ENCODE measurements around the gene WBP1. TPM values are rescaled to one million over a fixed set of nuclear protein-coding genes. Genes with fewer than 3 reads are reported as not detected.
A peak's percentile ranks its signal among the peaks of the same experiment; 100 is the strongest.

Gene WBP1
- total and polyA plus RNA-seq, 2 donors from 2014 or later, result 83.9 to 150 TPM

GRCh38 chr2:74507145-74507925, 49.1 kb downstream of the WBP1 start, which contains the start of gene PCGF1:
PCGF1 (minus strand) TSS chr2:74507695; CDS start chr2:74507668, 27 bp downstream.
- TF ChIP-seq CTCF (IDR thresholded peaks at IDR 0.05; ENCODE audit: borderline replicate concordance, extremely low read depth, insufficient read depth), result peak; percentile 24
- intact Hi-C loops (cut with DNase I), result no loop called here
- peak within 1 kb of the TSS; percentile 100 for H3K27ac ChIP-seq (ENCODE audit: low read depth in 2 of 2, low read length in 2 of 2)
- no peaks in the 10 kb centered on the region for H3K9me3 ChIP-seq (ENCODE audit: control insufficient read depth in 2 of 3, insufficient read depth in 1 of 3, low read length in 3 of 3)
- H3K9ac ChIP-seq (ENCODE audit: low read length in 3 of 3), result peak within 1 kb of the TSS; percentile 90 to 99 (median 97)
- H3K27me3 ChIP-seq (ENCODE audit: control insufficient read depth, insufficient read depth, low read length), result peaks cover 33% of the 10 kb centered on the region
- DNase-seq (peak; percentile 99 to 100 (median 100)), FAIRE-seq (no peak)
- H3K4me1 ChIP-seq (ENCODE audit: control insufficient read depth in 2 of 3, insufficient read depth in 2 of 3, low read depth in 1 of 3, low read length in 3 of 3), result peaks cover 0 to 19% (median 12%) of the 10 kb centered on the region in 3 donors
- peak within 1 kb of the TSS; percentile 87 to 98 (median 96) for H3K4me3 ChIP-seq (ENCODE audit: low read length in 3 of 3)
- H3K36me3 ChIP-seq (ENCODE audit: control insufficient read depth in 2 of 3, insufficient read depth in 3 of 3, low read length in 3 of 3), result peaks cover 3 to 17% (median 8%) of the 10 kb centered on the region in 3 donors

GRCh38 chr2:74507926-74508520, 49.8 kb downstream of the WBP1 start:
- intact Hi-C loops (cut with DNase I), result no loop called here
- Histone ChIP-seq H3K36me3 (ENCODE audit: control insufficient read depth in 2 of 3, insufficient read depth in 3 of 3, low read length in 3 of 3) (peaks cover 3 to 17% (median 8%) of the 10 kb centered on the region in 3 donors), H3K4me1 (ENCODE audit: control insufficient read depth in 2 of 3, insufficient read depth in 2 of 3, low read depth in 1 of 3, low read length in 3 of 3) (peaks cover 0 to 15% (median 12%) of the 10 kb centered on the region in 3 donors), H3K9ac (ENCODE audit: low read length in 3 of 3) (peak overlapping the region; percentile 38 to 97 (median 55)), H3K27ac (ENCODE audit: low read depth in 2 of 2, low read length in 2 of 2) (peak overlapping the region; percentile 100), H3K27me3 (ENCODE audit: control insufficient read depth, insufficient read depth, low read length) (peaks cover 37% of the 10 kb centered on the region), H3K9me3 (ENCODE audit: control insufficient read depth in 2 of 3, insufficient read depth in 1 of 3, low read length in 3 of 3) (no peaks in the 10 kb centered on the region), H3K4me3 (ENCODE audit: low read length in 3 of 3) (peak overlapping the region; percentile 77 to 98 (median 96))
- FAIRE-seq, result no peak
- DNase-seq, result peak in 2 of 5 donors; percentile 66 to 90
- TF ChIP-seq CTCF (IDR thresholded peaks at IDR 0.05; ENCODE audit: borderline replicate concordance, extremely low read depth, insufficient read depth), result no peak

- Histone ChIP-seq H3K27ac (ENCODE audit: low read depth in 2 of 2, low read length in 2 of 2) (no peak overlapping the region), H3K27me3 (ENCODE audit: control insufficient read depth, insufficient read depth, low read length) (peaks cover 47% of the 10 kb centered on the region), H3K4me3 (ENCODE audit: low read length in 3 of 3) (no peak overlapping the region), H3K9me3 (ENCODE audit: control insufficient read depth in 2 of 3, insufficient read depth in 1 of 3, low read length in 3 of 3) (no peaks in the 10 kb centered on the region), H3K4me1 (ENCODE audit: control insufficient read depth in 2 of 3, insufficient read depth in 2 of 3, low read depth in 1 of 3, low read length in 3 of 3) (peaks cover 0 to 14% (median 12%) of the 10 kb centered on the region in 3 donors), H3K36me3 (ENCODE audit: control insufficient read depth in 2 of 3, insufficient read depth in 3 of 3, low read length in 3 of 3) (peaks cover 2 to 8% (median 6%) of the 10 kb centered on the region in 3 donors), H3K9ac (ENCODE audit: low read length in 3 of 3) (no peak overlapping the region)
- intact Hi-C loops (cut with DNase I), result no loop called here
- TF ChIP-seq CTCF (IDR thresholded peaks at IDR 0.05; ENCODE audit: borderline replicate concordance, extremely low read depth, insufficient read depth), result no peak
- DNase-seq (no peak), FAIRE-seq (no peak)
Observed at GRCh38 chr2:74510272-74510671, 52.0 kb downstream of the WBP1 start.

Other genes with a start within 250 kb of the WBP1 start
- 5.2 TPM for gene SLC4A5, start 115.0 kb upstream of the WBP1 start, total RNA-seq
- gene SLC4A5, start 115.0 kb upstream of the WBP1 start, polyA plus RNA-seq (ENCODE audit: insufficient read depth, low read depth, low replicate concordance), result 1.1 TPM
- 134 TPM for gene DCTN1, start 78.1 kb upstream of the WBP1 start, total RNA-seq
- 191 TPM for gene DCTN1, start 78.1 kb upstream of the WBP1 start, polyA plus RNA-seq (ENCODE audit: insufficient read depth, low read depth, low replicate concordance)
- 11.6 TPM for gene C2orf81, start 36.8 kb upstream of the WBP1 start, total RNA-seq
- 8.8 TPM for gene C2orf81, start 36.8 kb upstream of the WBP1 start, polyA plus RNA-seq (ENCODE audit: insufficient read depth, low read depth, low replicate concordance)
- gene WDR54, start 36.7 kb upstream of the WBP1 start, total RNA-seq, result 23.3 TPM
- 37.6 TPM for gene WDR54, start 36.7 kb upstream of the WBP1 start, polyA plus RNA-seq (ENCODE audit: insufficient read depth, low read depth, low replicate concordance)
- gene RTKN, start 16.5 kb upstream of the WBP1 start, total RNA-seq, result 76.4 TPM
- gene RTKN, start 16.5 kb upstream of the WBP1 start, polyA plus RNA-seq (ENCODE audit: insufficient read depth, low read depth, low replicate concordance), result 95.6 TPM
- gene INO80B, start 3.4 kb upstream of the WBP1 start, total RNA-seq, result 44.2 TPM
- gene INO80B, start 3.4 kb upstream of the WBP1 start, polyA plus RNA-seq (ENCODE audit: insufficient read depth, low read depth, low replicate concordance), result 37.0 TPM
- gene MOGS, start 6.9 kb downstream of the WBP1 start, total RNA-seq, result 51.9 TPM
- 27.5 TPM for gene MOGS, start 6.9 kb downstream of the WBP1 start, polyA plus RNA-seq (ENCODE audit: insufficient read depth, low read depth, low replicate concordance)
- 85.1 TPM for gene MRPL53, start 14.2 kb downstream of the WBP1 start, total RNA-seq
- gene MRPL53, start 14.2 kb downstream of the WBP1 start, polyA plus RNA-seq (ENCODE audit: insufficient read depth, low read depth, low replicate concordance), result 157 TPM
- gene CCDC142, start 24.6 kb downstream of the WBP1 start, total RNA-seq, result 23.1 TPM
- 2.8 TPM for gene CCDC142, start 24.6 kb downstream of the WBP1 start, polyA plus RNA-seq (ENCODE audit: insufficient read depth, low read depth, low replicate concordance)
- gene TTC31, start 24.6 kb downstream of the WBP1 start, total RNA-seq, result 29.1 TPM
- gene TTC31, start 24.6 kb downstream of the WBP1 start, polyA plus RNA-seq (ENCODE audit: insufficient read depth, low read depth, low replicate concordance), result 11.5 TPM
- gene LBX2, start 41.2 kb downstream of the WBP1 start, total RNA-seq, result 2.5 TPM
- gene LBX2, start 41.2 kb downstream of the WBP1 start, polyA plus RNA-seq (ENCODE audit: insufficient read depth, low read depth, low replicate concordance), result 1.5 TPM
- 20.7 TPM for gene PCGF1, start 49.3 kb downstream of the WBP1 start, total RNA-seq
- gene PCGF1, start 49.3 kb downstream of the WBP1 start, polyA plus RNA-seq (ENCODE audit: insufficient read depth, low read depth, low replicate concordance), result 20.1 TPM
- not detected for gene TLX2, start 56.0 kb downstream of the WBP1 start, total RNA-seq
- gene TLX2, start 56.0 kb downstream of the WBP1 start, polyA plus RNA-seq (ENCODE audit: insufficient read depth, low read depth, low replicate concordance), result not detected
- gene DQX1, start 67.8 kb downstream of the WBP1 start, total RNA-seq, result not detected
- not detected for gene DQX1, start 67.8 kb downstream of the WBP1 start, polyA plus RNA-seq (ENCODE audit: insufficient read depth, low read depth, low replicate concordance)
- gene AUP1, start 71.3 kb downstream of the WBP1 start, total RNA-seq, result 91.0 TPM
- gene AUP1, start 71.3 kb downstream of the WBP1 start, polyA plus RNA-seq (ENCODE audit: insufficient read depth, low read depth, low replicate concordance), result 130 TPM
- 30.8 TPM for gene HTRA2, start 71.5 kb downstream of the WBP1 start, total RNA-seq
- 44.2 TPM for gene HTRA2, start 71.5 kb downstream of the WBP1 start, polyA plus RNA-seq (ENCODE audit: insufficient read depth, low read depth, low replicate concordance)
- gene LOXL3, start 95.5 kb downstream of the WBP1 start, total RNA-seq, result 9.7 TPM
- 2.4 TPM for gene LOXL3, start 95.5 kb downstream of the WBP1 start, polyA plus RNA-seq (ENCODE audit: insufficient read depth, low read depth, low replicate concordance)
- gene DOK1, start 96.3 kb downstream of the WBP1 start, total RNA-seq, result 16.7 TPM
- gene DOK1, start 96.3 kb downstream of the WBP1 start, polyA plus RNA-seq (ENCODE audit: insufficient read depth, low read depth, low replicate concordance), result 11.3 TPM
- 3.4 TPM for gene M1AP, start 189.9 kb downstream of the WBP1 start, total RNA-seq
- gene M1AP, start 189.9 kb downstream of the WBP1 start, polyA plus RNA-seq (ENCODE audit: insufficient read depth, low read depth, low replicate concordance), result 0.49 TPM
- 10.8 TPM for gene SEMA4F, start 195.8 kb downstream of the WBP1 start, total RNA-seq
- gene SEMA4F, start 195.8 kb downstream of the WBP1 start, polyA plus RNA-seq (ENCODE audit: insufficient read depth, low read depth, low replicate concordance), result 5.2 TPM

Data from kidney (tissue), 14 donors.